GM23338 (cell line): Measurements from ENCODE around the gene OGN. TPM values are rescaled to one million over a fixed set of nuclear protein-coding genes. Genes with fewer than 3 reads are reported as not detected.

Experiments used
- ATAC-seq: fragments of 200-7000 bp; cut with Tn5 transposase; 3 replicates; pipeline ENCODE4 v1.9.1; 2020
- DNase-seq: peaks from one replicate; pipeline ENCODE4 v3.0.0-alpha.2; 2015; ENCODE audit warnings: low spot score
- H2AFZ ChIP-seq: fragments of 200-600 bp; sonication (generic); 2 replicates; pipeline ENCODE4 v1.8.0; 2016; ENCODE audit warnings: antibody characterized with exemption, mild to moderate bottlenecking, moderate library complexity
- H3F3A ChIP-seq: fragments of 200-600 bp; sonication (generic); replicated peaks from 2 replicates; pipeline ENCODE4 v1.8.0; 2017; ENCODE audit warnings: antibody characterized with exemption, mixed run types, low read depth
- H3K27ac ChIP-seq: fragments of 200-600 bp; sonication (generic); 2 replicates; pipeline ENCODE4 v1.6.1; 2016; ENCODE audit warnings: low read depth
- H3K27me3 ChIP-seq: fragments of 200-600 bp; sonication (generic); 2 replicates; pipeline ENCODE4 v1.8.0; 2016; ENCODE audit warnings: mild to moderate bottlenecking, mixed run types, moderate library complexity; ENCODE audit not compliant: insufficient read depth
- H3K36me3 ChIP-seq: fragments of 200-600 bp; sonication (generic); 2 replicates; pipeline ENCODE4 v1.8.0; 2016; ENCODE audit warnings: mild to moderate bottlenecking; ENCODE audit not compliant: insufficient read depth
- H3K4me1 ChIP-seq: fragments of 200-600 bp; sonication (generic); 2 replicates; pipeline ENCODE4 v1.8.0; 2016; ENCODE audit warnings: mild to moderate bottlenecking, moderate library complexity; ENCODE audit not compliant: insufficient read depth
- H3K4me2 ChIP-seq: fragments of 200-600 bp; sonication (generic); 2 replicates; pipeline ENCODE4 v1.7.1; 2017; ENCODE audit warnings: mixed run types
- H3K4me3 ChIP-seq: fragments of 200-600 bp; sonication (generic); 2 replicates; pipeline ENCODE4 v1.6.1; 2016; ENCODE audit warnings: mixed run types
- H3K79me2 ChIP-seq: fragments of 200-600 bp; sonication (generic); replicated peaks from 2 replicates; pipeline ENCODE4 v1.8.0; 2017; ENCODE audit warnings: mild to moderate bottlenecking; ENCODE audit not compliant: insufficient read depth
- H3K9me2 ChIP-seq: fragments of 200-600 bp; sonication (generic); 2 replicates; pipeline ENCODE4 v1.8.0; 2017; ENCODE audit not compliant: insufficient read depth
- H4K20me1 ChIP-seq: fragments of 200-600 bp; sonication (generic); replicated peaks from 2 replicates; pipeline ENCODE4 v1.8.0; 2017; ENCODE audit warnings: mild to moderate bottlenecking; ENCODE audit not compliant: insufficient read depth
- H3K27ac Mint-ChIP-seq: 2 replicates; pipeline ENCODE4 v1.8.0; 2020; ENCODE audit warnings: inconsistent platforms, mild to moderate bottlenecking, moderate library complexity, mixed read lengths
- H3K27me3 Mint-ChIP-seq: 3 replicates; pipeline ENCODE4 v1.8.0; 2022; ENCODE audit warnings: low read depth, mild to moderate bottlenecking, moderate library complexity, mixed read lengths, inconsistent platforms; ENCODE audit not compliant: insufficient read depth, poor library complexity
- H3K36me3 Mint-ChIP-seq: 3 replicates; pipeline ENCODE4 v1.8.0; 2021; ENCODE audit warnings: low read depth, mild to moderate bottlenecking, inconsistent platforms, moderate library complexity, mixed read lengths
- H3K4me1 Mint-ChIP-seq: 3 replicates; pipeline ENCODE4 v1.8.0; 2020; ENCODE audit warnings: mild to moderate bottlenecking, inconsistent platforms, mixed read lengths
- H3K4me3 Mint-ChIP-seq: 3 replicates; pipeline ENCODE4 v1.8.0; 2021; ENCODE audit warnings: moderate library complexity, mild to moderate bottlenecking, inconsistent platforms, mixed read lengths
- H3K9me3 Mint-ChIP-seq: 3 replicates; pipeline ENCODE4 v1.8.0; 2020; ENCODE audit warnings: moderate library complexity, mild to moderate bottlenecking, inconsistent platforms, mixed read lengths
- CREB1 ChIP-seq: fragments of 250-450 bp; sonication (Bioruptor Pico); IDR thresholded peaks from 2 replicates; pipeline ENCODE4 v1.5.0; 2020; ENCODE audit warnings: low read depth, mild to moderate bottlenecking, moderate library complexity
- CTCF ChIP-seq, 2 experiments: fragments of 200-600 bp in 1 of 2; sonication (generic) in 1 of 2; conservative IDR thresholded peaks; 2 replicates each; pipeline versions ENCODE4 v1.5.1 to v1.6.1; 2016 to 2017; ENCODE audit warnings: antibody characterized with exemption in 2 of 2, low read depth in 2 of 2, mild to moderate bottlenecking in 2 of 2, moderate library complexity in 1 of 2
- ETS1 ChIP-seq: IDR thresholded peaks from 2 replicates; pipeline ENCODE4 v1.6.1; 2016; ENCODE audit warnings: antibody characterized with exemption
- EZH2 ChIP-seq: fragments of 200-600 bp; sonication (generic); IDR thresholded peaks from one replicate; pipeline ENCODE4 v1.8.0; 2017; ENCODE audit warnings: antibody characterized with exemption, mild to moderate bottlenecking, low read depth; ENCODE audit not compliant: unreplicated experiment
- EZH2phosphoT487 ChIP-seq: fragments of 200-600 bp; sonication (generic); IDR thresholded peaks from one replicate; pipeline ENCODE4 v1.8.1; 2018; ENCODE audit warnings: antibody characterized with exemption; ENCODE audit not compliant: unreplicated experiment
- JUNB ChIP-seq: IDR thresholded peaks from one replicate; pipeline ENCODE4 v1.6.1; 2016; ENCODE audit warnings: antibody characterized with exemption; ENCODE audit not compliant: unreplicated experiment
- NANOG ChIP-seq: IDR thresholded peaks from 2 replicates; pipeline ENCODE4 v1.6.1; 2016; ENCODE audit warnings: antibody characterized with exemption, borderline replicate concordance
- POLR2AphosphoS5 ChIP-seq: IDR thresholded peaks from 2 replicates; pipeline ENCODE4 v1.6.1; 2016; ENCODE audit warnings: antibody characterized with exemption, low read depth
- REST ChIP-seq: IDR thresholded peaks from one replicate; pipeline ENCODE4 v1.6.1; 2018; ENCODE audit warnings: antibody characterized with exemption; ENCODE audit not compliant: unreplicated experiment
- STAT1 ChIP-seq: IDR thresholded peaks from one replicate; pipeline ENCODE4 v1.6.1; 2016; ENCODE audit warnings: antibody characterized with exemption; ENCODE audit not compliant: unreplicated experiment
- ZNF114 ChIP-seq: fragments of 250-450 bp; sonication (Bioruptor Pico); IDR thresholded peaks from 2 replicates; pipeline ENCODE4 v1.5.0; 2020; ENCODE audit warnings: mild to moderate bottlenecking, moderate library complexity
- ZNF331 ChIP-seq: fragments of 250-450 bp; sonication (Bioruptor Pico); IDR thresholded peaks from 2 replicates; pipeline ENCODE4 v1.5.0; 2020; ENCODE audit warnings: low read depth, mild to moderate bottlenecking, moderate library complexity
- ZNF462 ChIP-seq: fragments of 250-450 bp; sonication (Bioruptor Pico); IDR thresholded peaks from 2 replicates; pipeline ENCODE4 v1.5.0; 2020; ENCODE audit warnings: mild to moderate bottlenecking, moderate library complexity
- polyA plus RNA-seq: library from polyadenylated mRNA; unstranded; fragments of >200 nt; fragmentation: Nextera tagmentation; extraction: Ambion mirVana; gene quantifications from 2 replicates; pipeline ENCODE4 v1.2.1, GENCODE V29; 2016
- total RNA-seq: library from RNA; depleted of rRNA; stranded (reverse); fragments of >200 nt; shearing (Covaris generic); gene quantifications from 2 replicates; pipeline ENCODE4 v1.2.3, GENCODE V29; 2014

OGN gene
- total and polyA plus RNA-seq, 2 experiments from 2014 or later, result 2.5 TPM; not detected in 1

GRCh38 chr9:92359394-92359995, 44.9 kb downstream of the OGN start:
- Histone ChIP-seq H3K4me3 (no peak overlapping the region), H3K4me1 (no peaks in the 10 kb centered on the region), H3K36me3 (no peaks in the 10 kb centered on the region; the same call in 1 of the 2 replicates), H3K4me2 (no peak overlapping the region), H3K79me2 (no peaks in the 10 kb centered on the region), H2AFZ (no peak overlapping the region), H3K27me3 (no peaks in the 10 kb centered on the region), H3F3A (no peaks in the 10 kb centered on the region), H3K9me2 (no peaks in the 10 kb centered on the region; the same call in 1 of the 2 replicates), H3K27ac (no peak overlapping the region), H4K20me1 (no peaks in the 10 kb centered on the region)
- no peaks in the 10 kb centered on the region for H3K27me3 Mint-ChIP-seq
- no peak for TF ChIP-seq ZNF114 (CRISPR knock-in tag)
- TF ChIP-seq EZH2phosphoT487, result no peak
- TF ChIP-seq ZNF331 (CRISPR knock-in tag), result no peak
- no peak for TF ChIP-seq NANOG
- TF ChIP-seq ZNF462 (CRISPR knock-in tag), result no peak
- no peak for TF ChIP-seq REST
- no peak for TF ChIP-seq ETS1
- TF ChIP-seq STAT1, result no peak
- no peak for TF ChIP-seq POLR2AphosphoS5
- TF ChIP-seq EZH2, result no peak
- no peak for TF ChIP-seq JUNB
- TF ChIP-seq CREB1 (CRISPR knock-in tag), result no peak
- no peak for TF ChIP-seq CTCF (conservative IDR thresholded peaks at IDR 0.05; ENCODE audit: low read depth in 2 of 2)
- H3K36me3 Mint-ChIP-seq, result peaks cover 30% of the 10 kb centered on the region
- H3K9me3 Mint-ChIP-seq, result peaks cover 19% of the 10 kb centered on the region
- no peaks in the 10 kb centered on the region for H3K4me1 Mint-ChIP-seq
- DNase-seq (no peak), ATAC-seq (no peak)
- no peak overlapping the region for H3K27ac Mint-ChIP-seq
- no peak overlapping the region for H3K4me3 Mint-ChIP-seq
